22Rv1 (cell line): ENCODE data around the gene SLC18B1.
"Not testable (repeated sequence)": the region's sequence is repeated elsewhere in the genome, so short reads cannot be mapped to it uniquely, and the experiment has no call there.

Experiments
- H3K27ac ChIP-seq: fragments of 450-650 bp; 2 replicates; pipeline ENCODE4 v1.5.1; 2017
- ZFX ChIP-seq: fragments of 450-650 bp; IDR thresholded peaks from 2 replicates; pipeline ENCODE4 v1.6.1; 2017; ENCODE audit warnings: antibody characterized with exemption, borderline replicate concordance
- TF ChIP-seq, protein P1 (sequence below): fragments of 450-650 bp; IDR thresholded peaks from 2 replicates; pipeline ENCODE4 v1.5.1; 2017; ENCODE audit warnings: mild to moderate bottlenecking

Gene SLC18B1

DNA sequence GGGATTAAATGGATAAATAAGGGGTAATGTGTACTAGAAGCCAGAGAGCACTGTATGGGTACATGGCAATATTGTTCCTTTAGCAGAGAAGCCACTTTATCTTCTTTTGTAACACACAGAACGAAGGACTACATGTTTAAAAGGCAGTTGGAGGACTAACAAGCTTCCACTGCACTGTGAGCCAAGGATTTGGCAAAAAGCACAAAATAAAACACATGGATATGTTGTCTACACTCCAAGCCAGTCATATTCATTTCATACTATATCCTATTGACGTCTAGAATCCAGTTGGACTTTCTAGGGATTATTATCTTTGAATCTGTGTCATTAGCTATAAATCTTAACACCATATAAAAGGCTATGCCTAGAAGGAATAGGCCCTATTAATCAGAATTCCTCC, 3.0 kb downstream of the SLC18B1 start:
- H3K27ac ChIP-seq: no peak overlapping the region
- TF ChIP-seq ZFX: no peak
- TF ChIP-seq, protein P1, sequence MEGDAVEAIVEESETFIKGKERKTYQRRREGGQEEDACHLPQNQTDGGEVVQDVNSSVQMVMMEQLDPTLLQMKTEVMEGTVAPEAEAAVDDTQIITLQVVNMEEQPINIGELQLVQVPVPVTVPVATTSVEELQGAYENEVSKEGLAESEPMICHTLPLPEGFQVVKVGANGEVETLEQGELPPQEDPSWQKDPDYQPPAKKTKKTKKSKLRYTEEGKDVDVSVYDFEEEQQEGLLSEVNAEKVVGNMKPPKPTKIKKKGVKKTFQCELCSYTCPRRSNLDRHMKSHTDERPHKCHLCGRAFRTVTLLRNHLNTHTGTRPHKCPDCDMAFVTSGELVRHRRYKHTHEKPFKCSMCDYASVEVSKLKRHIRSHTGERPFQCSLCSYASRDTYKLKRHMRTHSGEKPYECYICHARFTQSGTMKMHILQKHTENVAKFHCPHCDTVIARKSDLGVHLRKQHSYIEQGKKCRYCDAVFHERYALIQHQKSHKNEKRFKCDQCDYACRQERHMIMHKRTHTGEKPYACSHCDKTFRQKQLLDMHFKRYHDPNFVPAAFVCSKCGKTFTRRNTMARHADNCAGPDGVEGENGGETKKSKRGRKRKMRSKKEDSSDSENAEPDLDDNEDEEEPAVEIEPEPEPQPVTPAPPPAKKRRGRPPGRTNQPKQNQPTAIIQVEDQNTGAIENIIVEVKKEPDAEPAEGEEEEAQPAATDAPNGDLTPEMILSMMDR: no peak

DNA sequence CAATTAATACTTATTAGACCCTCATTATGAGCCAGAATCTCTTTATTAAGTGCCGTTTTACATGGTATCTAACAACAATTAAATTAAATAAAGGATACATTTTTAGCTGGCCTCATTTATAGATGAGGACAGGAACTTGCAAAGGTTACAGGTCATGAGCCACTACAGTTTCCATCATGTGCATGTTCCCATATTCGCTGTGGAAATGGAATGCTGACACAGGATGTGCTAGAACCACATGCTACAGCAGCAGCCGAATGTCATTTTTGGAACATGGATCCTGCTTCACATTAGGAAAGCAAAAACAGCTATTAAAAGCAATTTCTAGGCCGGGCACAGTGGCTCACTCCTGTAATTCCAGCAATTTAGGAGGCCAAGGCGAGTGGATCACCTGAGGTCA, 5.9 kb downstream of the SLC18B1 start:
- no peak overlapping the region for H3K27ac ChIP-seq
- TF ChIP-seq ZFX: no peak
- TF ChIP-seq, protein P1: no peak

DNA sequence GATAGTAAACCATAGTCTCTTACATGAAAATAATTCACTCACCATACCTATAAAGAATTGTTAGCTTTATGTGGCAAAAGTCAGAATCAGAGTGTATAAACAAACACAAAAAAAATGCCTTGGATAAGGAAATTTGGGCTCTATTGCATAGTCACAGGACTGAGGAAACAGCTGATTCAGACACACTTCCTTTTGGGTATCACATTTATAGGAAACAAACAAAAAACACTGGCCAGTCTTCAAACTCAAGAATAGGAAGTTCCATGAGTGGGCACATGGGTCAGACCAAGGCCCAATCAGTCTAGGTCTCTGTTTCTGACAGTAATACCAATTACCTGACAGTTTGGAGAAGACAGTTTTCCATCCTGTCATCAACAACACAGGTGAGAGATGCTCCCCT, 8.0 kb downstream of the SLC18B1 start:
- H3K27ac ChIP-seq: no peak overlapping the region
- TF ChIP-seq, protein P1: no peak
- no peak for TF ChIP-seq ZFX

DNA sequence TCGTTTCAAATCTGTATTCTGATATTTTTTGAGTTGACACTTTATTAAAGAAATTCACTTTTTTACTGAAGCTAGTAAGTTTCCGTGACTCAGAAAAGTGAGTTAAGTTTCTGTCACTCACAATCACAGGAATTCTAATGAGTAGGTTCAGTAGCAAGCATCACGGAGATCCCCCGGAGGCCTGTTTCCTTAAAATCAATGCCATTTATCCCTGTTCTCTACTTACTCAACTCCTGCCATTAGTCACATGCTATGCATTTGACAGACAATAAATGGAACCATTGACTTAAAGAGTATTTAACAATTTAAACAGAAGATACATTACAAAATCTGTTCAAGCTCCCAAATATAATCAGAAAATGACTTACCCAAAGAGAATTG, 9.1 kb downstream of the SLC18B1 start:
- no peak overlapping the region for H3K27ac ChIP-seq

DNA sequence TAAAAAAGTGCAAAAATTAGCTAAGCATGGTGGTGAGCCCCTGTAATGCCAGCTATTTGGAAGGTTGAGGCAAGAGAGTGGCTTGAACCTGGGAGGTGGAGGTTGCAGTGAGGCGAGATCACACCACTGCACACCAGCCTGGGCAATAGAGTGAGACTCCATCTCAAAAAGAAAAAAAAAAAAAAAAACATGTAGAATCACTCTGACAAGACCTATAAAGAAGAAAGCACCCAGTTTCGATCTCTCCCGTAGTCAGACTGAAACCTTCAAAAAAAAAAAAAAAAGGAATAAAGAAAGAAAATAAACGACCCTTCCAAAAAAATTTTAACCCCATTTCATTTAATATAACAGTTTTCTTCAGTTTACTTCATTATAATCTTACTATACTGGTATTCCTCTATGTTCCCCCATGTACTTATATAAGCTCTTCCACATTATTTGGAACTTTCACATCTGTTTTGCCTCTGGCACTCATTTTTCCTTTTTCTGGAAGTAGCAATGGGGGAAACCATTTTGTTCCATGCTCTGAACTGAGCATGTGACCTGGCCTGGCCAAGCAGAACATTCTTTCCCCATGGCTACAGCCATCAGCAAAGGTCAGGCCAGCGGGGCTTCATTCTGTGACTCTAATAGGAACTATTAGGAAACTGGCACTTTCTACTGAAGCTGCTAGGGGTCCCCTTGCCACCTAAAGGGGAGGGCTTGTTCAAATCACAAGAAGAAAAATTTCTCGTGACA, 9.6 kb downstream of the SLC18B1 start:
- no peak overlapping the region for H3K27ac ChIP-seq
- TF ChIP-seq, protein P1: no peak
- no peak for TF ChIP-seq ZFX

More for the DNA sequence above, 9.1 kb downstream of the SLC18B1 start:
- no peak for TF ChIP-seq ZFX
- TF ChIP-seq, protein P1: no peak

DNA sequence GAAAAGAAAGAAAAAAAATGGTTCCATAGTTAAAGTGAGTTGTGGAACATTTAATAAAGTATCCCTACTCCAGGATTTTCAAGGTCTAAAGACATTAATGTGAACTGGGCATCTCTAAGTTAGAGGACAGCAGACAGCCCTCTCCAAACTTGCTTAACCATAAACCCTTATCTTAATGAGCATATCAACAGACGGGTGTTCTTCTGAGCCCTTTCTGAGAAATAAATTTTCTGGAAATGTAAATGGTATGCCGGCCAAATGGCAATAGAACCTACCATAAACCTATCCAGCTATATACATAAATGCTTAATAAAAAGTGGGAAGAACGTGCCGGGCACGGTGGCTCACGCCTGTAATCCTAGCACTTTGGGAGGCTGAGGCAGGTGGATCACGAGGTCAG, 12.5 kb downstream of the SLC18B1 start:
- H3K27ac ChIP-seq: no peak overlapping the region
- TF ChIP-seq, protein P1: no peak
- no peak for TF ChIP-seq ZFX

DNA sequence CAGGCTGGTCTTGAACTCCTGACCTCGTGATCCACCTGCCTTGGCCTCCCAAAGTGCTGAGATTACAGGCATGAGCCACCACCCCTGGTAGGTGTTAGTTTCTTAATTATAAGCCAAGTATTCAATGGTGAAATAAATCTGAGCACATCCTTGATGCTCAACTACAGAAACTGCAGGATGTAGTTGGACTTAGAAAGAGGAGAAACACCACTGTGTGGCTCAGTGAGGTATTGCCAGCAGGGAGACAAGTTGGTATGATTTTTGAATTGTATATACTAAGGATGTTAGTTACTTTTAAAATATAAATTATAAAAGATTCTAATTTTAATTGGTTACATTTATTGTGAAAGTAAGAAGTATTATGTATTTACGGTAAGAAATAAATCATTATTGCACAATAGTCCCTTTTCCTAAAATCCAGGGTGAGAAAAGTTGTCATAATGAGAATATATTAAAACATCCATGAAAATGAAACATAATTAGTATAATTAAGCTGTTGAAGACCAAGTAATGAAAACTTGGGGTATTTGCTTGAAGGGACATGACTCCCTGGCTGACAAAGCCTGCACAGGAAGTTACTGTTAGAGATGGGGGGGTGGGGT, 17.6 kb downstream of the SLC18B1 start:
- H3K27ac ChIP-seq: no peak overlapping the region
- TF ChIP-seq ZFX: no peak
- TF ChIP-seq, protein P1: peak; percentile 26

DNA sequence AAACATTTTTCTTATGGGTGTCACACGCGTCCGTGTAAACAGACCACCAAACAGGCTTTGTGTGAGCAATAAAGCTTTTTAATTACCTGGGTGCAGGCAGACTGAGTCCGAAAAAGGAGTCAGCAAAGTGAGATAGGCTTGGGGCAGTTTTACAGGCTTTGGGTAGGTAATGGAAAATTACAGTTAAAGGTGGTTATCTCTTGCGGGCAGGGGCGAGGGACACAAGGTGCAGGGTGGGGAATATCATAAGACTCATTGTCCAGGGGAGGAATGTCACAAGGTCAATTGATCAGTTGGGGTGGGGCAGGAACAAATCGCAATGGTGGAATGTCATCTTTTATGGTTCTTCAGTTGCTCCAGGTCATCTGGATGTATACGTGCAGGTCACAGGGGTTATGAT, 20.6 kb downstream of the SLC18B1 start:
- not testable (repeated sequence) for H3K27ac ChIP-seq
